ENCODE measurements around the gene TSC2. TPM values are rescaled to one million over a fixed set of nuclear protein-coding genes. Genes with fewer than 3 reads are reported as not detected.

TSC2 gene
- total and polyA plus RNA-seq, 9 of the 15 experiments (the other 6 are each of a cell fraction or from before 2014, with no cell fraction given) = 1.3 to 68.1 (median 16.6) TPM

- TF ChIP-seq, protein P1, sequence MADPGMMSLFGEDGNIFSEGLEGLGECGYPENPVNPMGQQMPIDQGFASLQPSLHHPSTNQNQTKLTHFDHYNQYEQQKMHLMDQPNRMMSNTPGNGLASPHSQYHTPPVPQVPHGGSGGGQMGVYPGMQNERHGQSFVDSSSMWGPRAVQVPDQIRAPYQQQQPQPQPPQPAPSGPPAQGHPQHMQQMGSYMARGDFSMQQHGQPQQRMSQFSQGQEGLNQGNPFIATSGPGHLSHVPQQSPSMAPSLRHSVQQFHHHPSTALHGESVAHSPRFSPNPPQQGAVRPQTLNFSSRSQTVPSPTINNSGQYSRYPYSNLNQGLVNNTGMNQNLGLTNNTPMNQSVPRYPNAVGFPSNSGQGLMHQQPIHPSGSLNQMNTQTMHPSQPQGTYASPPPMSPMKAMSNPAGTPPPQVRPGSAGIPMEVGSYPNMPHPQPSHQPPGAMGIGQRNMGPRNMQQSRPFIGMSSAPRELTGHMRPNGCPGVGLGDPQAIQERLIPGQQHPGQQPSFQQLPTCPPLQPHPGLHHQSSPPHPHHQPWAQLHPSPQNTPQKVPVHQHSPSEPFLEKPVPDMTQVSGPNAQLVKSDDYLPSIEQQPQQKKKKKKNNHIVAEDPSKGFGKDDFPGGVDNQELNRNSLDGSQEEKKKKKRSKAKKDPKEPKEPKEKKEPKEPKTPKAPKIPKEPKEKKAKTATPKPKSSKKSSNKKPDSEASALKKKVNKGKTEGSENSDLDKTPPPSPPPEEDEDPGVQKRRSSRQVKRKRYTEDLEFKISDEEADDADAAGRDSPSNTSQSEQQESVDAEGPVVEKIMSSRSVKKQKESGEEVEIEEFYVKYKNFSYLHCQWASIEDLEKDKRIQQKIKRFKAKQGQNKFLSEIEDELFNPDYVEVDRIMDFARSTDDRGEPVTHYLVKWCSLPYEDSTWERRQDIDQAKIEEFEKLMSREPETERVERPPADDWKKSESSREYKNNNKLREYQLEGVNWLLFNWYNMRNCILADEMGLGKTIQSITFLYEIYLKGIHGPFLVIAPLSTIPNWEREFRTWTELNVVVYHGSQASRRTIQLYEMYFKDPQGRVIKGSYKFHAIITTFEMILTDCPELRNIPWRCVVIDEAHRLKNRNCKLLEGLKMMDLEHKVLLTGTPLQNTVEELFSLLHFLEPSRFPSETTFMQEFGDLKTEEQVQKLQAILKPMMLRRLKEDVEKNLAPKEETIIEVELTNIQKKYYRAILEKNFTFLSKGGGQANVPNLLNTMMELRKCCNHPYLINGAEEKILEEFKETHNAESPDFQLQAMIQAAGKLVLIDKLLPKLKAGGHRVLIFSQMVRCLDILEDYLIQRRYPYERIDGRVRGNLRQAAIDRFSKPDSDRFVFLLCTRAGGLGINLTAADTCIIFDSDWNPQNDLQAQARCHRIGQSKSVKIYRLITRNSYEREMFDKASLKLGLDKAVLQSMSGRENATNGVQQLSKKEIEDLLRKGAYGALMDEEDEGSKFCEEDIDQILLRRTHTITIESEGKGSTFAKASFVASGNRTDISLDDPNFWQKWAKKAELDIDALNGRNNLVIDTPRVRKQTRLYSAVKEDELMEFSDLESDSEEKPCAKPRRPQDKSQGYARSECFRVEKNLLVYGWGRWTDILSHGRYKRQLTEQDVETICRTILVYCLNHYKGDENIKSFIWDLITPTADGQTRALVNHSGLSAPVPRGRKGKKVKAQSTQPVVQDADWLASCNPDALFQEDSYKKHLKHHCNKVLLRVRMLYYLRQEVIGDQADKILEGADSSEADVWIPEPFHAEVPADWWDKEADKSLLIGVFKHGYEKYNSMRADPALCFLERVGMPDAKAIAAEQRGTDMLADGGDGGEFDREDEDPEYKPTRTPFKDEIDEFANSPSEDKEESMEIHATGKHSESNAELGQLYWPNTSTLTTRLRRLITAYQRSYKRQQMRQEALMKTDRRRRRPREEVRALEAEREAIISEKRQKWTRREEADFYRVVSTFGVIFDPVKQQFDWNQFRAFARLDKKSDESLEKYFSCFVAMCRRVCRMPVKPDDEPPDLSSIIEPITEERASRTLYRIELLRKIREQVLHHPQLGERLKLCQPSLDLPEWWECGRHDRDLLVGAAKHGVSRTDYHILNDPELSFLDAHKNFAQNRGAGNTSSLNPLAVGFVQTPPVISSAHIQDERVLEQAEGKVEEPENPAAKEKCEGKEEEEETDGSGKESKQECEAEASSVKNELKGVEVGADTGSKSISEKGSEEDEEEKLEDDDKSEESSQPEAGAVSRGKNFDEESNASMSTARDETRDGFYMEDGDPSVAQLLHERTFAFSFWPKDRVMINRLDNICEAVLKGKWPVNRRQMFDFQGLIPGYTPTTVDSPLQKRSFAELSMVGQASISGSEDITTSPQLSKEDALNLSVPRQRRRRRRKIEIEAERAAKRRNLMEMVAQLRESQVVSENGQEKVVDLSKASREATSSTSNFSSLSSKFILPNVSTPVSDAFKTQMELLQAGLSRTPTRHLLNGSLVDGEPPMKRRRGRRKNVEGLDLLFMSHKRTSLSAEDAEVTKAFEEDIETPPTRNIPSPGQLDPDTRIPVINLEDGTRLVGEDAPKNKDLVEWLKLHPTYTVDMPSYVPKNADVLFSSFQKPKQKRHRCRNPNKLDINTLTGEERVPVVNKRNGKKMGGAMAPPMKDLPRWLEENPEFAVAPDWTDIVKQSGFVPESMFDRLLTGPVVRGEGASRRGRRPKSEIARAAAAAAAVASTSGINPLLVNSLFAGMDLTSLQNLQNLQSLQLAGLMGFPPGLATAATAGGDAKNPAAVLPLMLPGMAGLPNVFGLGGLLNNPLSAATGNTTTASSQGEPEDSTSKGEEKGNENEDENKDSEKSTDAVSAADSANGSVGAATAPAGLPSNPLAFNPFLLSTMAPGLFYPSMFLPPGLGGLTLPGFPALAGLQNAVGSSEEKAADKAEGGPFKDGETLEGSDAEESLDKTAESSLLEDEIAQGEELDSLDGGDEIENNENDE (IDR thresholded peaks at IDR 0.05; ENCODE audit: low read depth, low read length) = no peak
- TF ChIP-seq ZHX1 (conservative IDR thresholded peaks at IDR 0.05; ENCODE audit: low read length) = no peak
- peak; percentile 8 for TF ChIP-seq CCNT2 (IDR thresholded peaks at IDR 0.05; ENCODE audit: borderline replicate concordance, extremely low read depth, insufficient read length, low read depth, low read length)
- no peak for TF ChIP-seq ZKSCAN3 (CRISPR knock-in tag; IDR thresholded peaks at IDR 0.05)
- TF ChIP-seq ZNF224 (CRISPR knock-in tag; IDR thresholded peaks at IDR 0.05) = no peak
- TF ChIP-seq, protein P2, sequence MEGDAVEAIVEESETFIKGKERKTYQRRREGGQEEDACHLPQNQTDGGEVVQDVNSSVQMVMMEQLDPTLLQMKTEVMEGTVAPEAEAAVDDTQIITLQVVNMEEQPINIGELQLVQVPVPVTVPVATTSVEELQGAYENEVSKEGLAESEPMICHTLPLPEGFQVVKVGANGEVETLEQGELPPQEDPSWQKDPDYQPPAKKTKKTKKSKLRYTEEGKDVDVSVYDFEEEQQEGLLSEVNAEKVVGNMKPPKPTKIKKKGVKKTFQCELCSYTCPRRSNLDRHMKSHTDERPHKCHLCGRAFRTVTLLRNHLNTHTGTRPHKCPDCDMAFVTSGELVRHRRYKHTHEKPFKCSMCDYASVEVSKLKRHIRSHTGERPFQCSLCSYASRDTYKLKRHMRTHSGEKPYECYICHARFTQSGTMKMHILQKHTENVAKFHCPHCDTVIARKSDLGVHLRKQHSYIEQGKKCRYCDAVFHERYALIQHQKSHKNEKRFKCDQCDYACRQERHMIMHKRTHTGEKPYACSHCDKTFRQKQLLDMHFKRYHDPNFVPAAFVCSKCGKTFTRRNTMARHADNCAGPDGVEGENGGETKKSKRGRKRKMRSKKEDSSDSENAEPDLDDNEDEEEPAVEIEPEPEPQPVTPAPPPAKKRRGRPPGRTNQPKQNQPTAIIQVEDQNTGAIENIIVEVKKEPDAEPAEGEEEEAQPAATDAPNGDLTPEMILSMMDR (IDR thresholded peaks at IDR 0.05 in 2 of 3, conservative IDR thresholded peaks at IDR 0.05 in 1 of 3; ENCODE audit: insufficient read depth in 2 of 3, low read depth in 1 of 3, low read length in 3 of 3) = peak in 1 of 3 experiments; percentile 22; a peak in 3 of 6 replicates
- TF ChIP-seq RHOXF2B (CRISPR knock-in tag; conservative IDR thresholded peaks at IDR 0.05) = no peak
- TF ChIP-seq ZNF561 (CRISPR knock-in tag; conservative IDR thresholded peaks at IDR 0.05) = no peak
- TF ChIP-seq ZNF696 (CRISPR knock-in tag; conservative IDR thresholded peaks at IDR 0.05) = no peak
- TF ChIP-seq ZNF217 (CRISPR knock-in tag; IDR thresholded peaks at IDR 0.05) = no peak
Measured at GRCh38 chr16:2027024-2028010, 20.5 kb upstream of the TSC2 start (continued).

Measured in K562 (cell line).